H9 (cell line): Measurements from ENCODE around the gene CCDC68. TPM values are rescaled to one million over a fixed set of nuclear protein-coding genes. Genes with fewer than 3 reads are reported as not detected.

Experiments used
- DNase-seq: peaks from one replicate; pipeline ENCODE4 v3.0.0-alpha.2; 2017
- H2AFZ ChIP-seq: one replicate; pipeline ENCODE4 v1.6.1; 2013; ENCODE audit warnings: mild to moderate bottlenecking, low read length, control low read depth, moderate library complexity
- H2AK5ac ChIP-seq: 2 replicates; pipeline ENCODE4 v1.6.1; 2013; ENCODE audit warnings: low read length, control low read depth, mixed read lengths; ENCODE audit not compliant: insufficient read length
- H2BK120ac ChIP-seq: one replicate; pipeline ENCODE4 v1.6.1; 2013; ENCODE audit warnings: low read depth, mild to moderate bottlenecking, low read length, control low read depth, inconsistent platforms; ENCODE audit not compliant: poor library complexity, severe bottlenecking
- H2BK12ac ChIP-seq: 2 replicates; pipeline ENCODE4 v1.6.1; 2013; ENCODE audit warnings: low read length, control low read depth, mixed read lengths, low read depth; ENCODE audit not compliant: insufficient read length
- H2BK15ac ChIP-seq: 2 replicates; pipeline ENCODE4 v1.6.1; 2013; ENCODE audit warnings: low read depth, low read length, control low read depth
- H2BK20ac ChIP-seq: one replicate; pipeline ENCODE4 v1.6.1; 2013; ENCODE audit warnings: low read depth, mild to moderate bottlenecking, low read length, control low read depth, inconsistent platforms; ENCODE audit not compliant: poor library complexity, severe bottlenecking
- H2BK5ac ChIP-seq: 2 replicates; pipeline ENCODE4 v1.6.1; 2013; ENCODE audit warnings: low read length, control low read depth, mixed read lengths; ENCODE audit not compliant: insufficient read length
- H3K14ac ChIP-seq: 2 replicates; pipeline ENCODE4 v1.6.1; 2013; ENCODE audit warnings: low read length, control low read depth; ENCODE audit not compliant: insufficient read depth
- H3K18ac ChIP-seq: 2 replicates; pipeline ENCODE4 v1.6.1; 2013; ENCODE audit warnings: low read depth, mild to moderate bottlenecking, mixed read lengths, low read length, control low read depth; ENCODE audit not compliant: insufficient read length
- H3K23ac ChIP-seq: 2 replicates; pipeline ENCODE4 v1.6.1; 2013; ENCODE audit warnings: low read length, control low read depth, mixed read lengths, low read depth; ENCODE audit not compliant: insufficient read length
- H3K23me2 ChIP-seq: 2 replicates; pipeline ENCODE4 v1.6.1; 2013; ENCODE audit warnings: low read depth, mild to moderate bottlenecking, mixed read lengths, low read length, control low read depth; ENCODE audit not compliant: insufficient read length, poor library complexity, severe bottlenecking
- H3K27ac ChIP-seq: 2 replicates; pipeline ENCODE4 v1.5.1; 2013; ENCODE audit warnings: low read length, control low read depth, mixed read lengths, low read depth; ENCODE audit not compliant: insufficient read length
- H3K27me3 ChIP-seq: 2 replicates; pipeline ENCODE4 v1.6.1; 2013; ENCODE audit warnings: low read length, control low read depth, inconsistent platforms; ENCODE audit not compliant: insufficient read depth
- H3K4ac ChIP-seq: 2 replicates; pipeline ENCODE4 v1.6.1; 2013; ENCODE audit warnings: low read depth, mild to moderate bottlenecking, control low read depth, inconsistent platforms, low read length, moderate library complexity
- H3K4me1 ChIP-seq: 2 replicates; pipeline ENCODE4 v1.6.1; 2013; ENCODE audit warnings: low read length, control low read depth, inconsistent platforms; ENCODE audit not compliant: insufficient read depth
- H3K4me2 ChIP-seq: 2 replicates; pipeline ENCODE4 v1.6.1; 2013; ENCODE audit warnings: low read length, control low read depth, mixed read lengths; ENCODE audit not compliant: insufficient read length, insufficient read depth
- H3K56ac ChIP-seq: 2 replicates; pipeline ENCODE4 v1.6.1; 2013; ENCODE audit warnings: low read depth, mild to moderate bottlenecking, mixed read lengths, low read length, control low read depth; ENCODE audit not compliant: insufficient read length
- H3K79me1 ChIP-seq: 2 replicates; pipeline ENCODE4 v1.6.1; 2013; ENCODE audit warnings: low read depth, mild to moderate bottlenecking, moderate library complexity, low read length, control low read depth, inconsistent platforms; ENCODE audit not compliant: insufficient read depth, poor library complexity, severe bottlenecking
- H3K79me2 ChIP-seq: 2 replicates; pipeline ENCODE4 v1.6.1; 2013; ENCODE audit warnings: low read length, control low read depth, inconsistent platforms; ENCODE audit not compliant: insufficient read depth
- H3K9ac ChIP-seq: 2 replicates; pipeline ENCODE4 v1.6.1; 2013; ENCODE audit warnings: low read length, control low read depth, mixed read lengths; ENCODE audit not compliant: insufficient read length; ENCODE audit errors: extremely low read depth
- H3K9me3 ChIP-seq: one replicate; pipeline ENCODE4 v1.6.1; 2013; ENCODE audit warnings: low read depth, low read length, inconsistent platforms; ENCODE audit not compliant: control insufficient read depth
- H3T11ph ChIP-seq: one replicate; pipeline ENCODE4 v1.6.1; 2013; ENCODE audit warnings: mild to moderate bottlenecking, low read length, control low read depth, inconsistent platforms
- H4K20me1 ChIP-seq: one replicate; pipeline ENCODE4 v1.6.1; 2013; ENCODE audit not compliant: control insufficient read depth, insufficient read length, insufficient read depth
- H4K5ac ChIP-seq: 2 replicates; pipeline ENCODE4 v1.6.1; 2013; ENCODE audit warnings: low read depth, mild to moderate bottlenecking, mixed read lengths, low read length, control low read depth; ENCODE audit not compliant: insufficient read length
- H4K8ac ChIP-seq: replicated peaks from 2 replicates; pipeline ENCODE4 v1.6.1; 2013; ENCODE audit warnings: low read length, control low read depth, mixed read lengths, low read depth; ENCODE audit not compliant: insufficient read length
- H4K91ac ChIP-seq: 2 replicates; pipeline ENCODE4 v1.6.1; 2013; ENCODE audit warnings: low read depth, mild to moderate bottlenecking, moderate library complexity, mixed read lengths, low read length, control low read depth; ENCODE audit not compliant: insufficient read length
- H3K27ac Mint-ChIP-seq, 3 experiments: 2 replicates in 2 of 3; 3 replicates in 1 of 3; pipeline ENCODE4 v1.8.0; 2020 to 2021; ENCODE audit warnings: mixed read lengths in 3 of 3, mild to moderate bottlenecking in 1 of 3, moderate library complexity in 1 of 3
- H3K27me3 Mint-ChIP-seq: 2 replicates; pipeline ENCODE4 v1.8.0; 2021; ENCODE audit warnings: low read depth, mild to moderate bottlenecking, moderate library complexity, mixed read lengths
- H3K36me3 Mint-ChIP-seq, 3 experiments: 2 replicates in 2 of 3; 3 replicates in 1 of 3; pipeline ENCODE4 v1.8.0; 2020 to 2021; ENCODE audit warnings: low read depth in 3 of 3, mixed read lengths in 3 of 3; ENCODE audit not compliant: insufficient read depth in 1 of 3
- H3K4me1 Mint-ChIP-seq, 2 experiments: 2 replicates each; pipeline ENCODE4 v1.8.0; 2020; ENCODE audit warnings: mixed read lengths in 2 of 2
- H3K4me3 Mint-ChIP-seq, 2 experiments: 2 replicates in 1 of 2; 3 replicates in 1 of 2; pipeline ENCODE4 v1.8.0; 2020 to 2021; ENCODE audit warnings: mild to moderate bottlenecking in 2 of 2, mixed read lengths in 2 of 2, moderate library complexity in 1 of 2
- H3K9me3 Mint-ChIP-seq, 2 experiments: 2 replicates in 1 of 2; 3 replicates in 1 of 2; pipeline ENCODE4 v1.8.0; 2020; ENCODE audit warnings: mild to moderate bottlenecking in 2 of 2, mixed read lengths in 2 of 2, moderate library complexity in 1 of 2
- WGBS: extraction: QIAGEN DNeasy Blood & Tissue Kit; methylation state at CpG from one replicate; pipeline ENCODE4 v1.1.7; 2013; ENCODE audit warnings: missing lambda C conversion rate, low lambda C conversion rate, mixed read lengths; ENCODE audit not compliant: insufficient read length; ENCODE audit errors: extremely low coverage; 5-methylcytosine and 5-hydroxymethylcytosine counted together
- total RNA-seq: library from RNA; stranded (reverse); gene quantifications from 2 replicates; pipeline ENCODE4 v1.2.1, GENCODE V29; 2021
- TF ChIP-seq, protein P1 (sequence below): fragments of 200-600 bp; sonication (generic); conservative IDR thresholded peaks from 3 replicates; pipeline ENCODE4 v1.8.0; 2021; ENCODE audit warnings: antibody characterized with exemption, mild to moderate bottlenecking

Gene CCDC68
- total RNA-seq, 1 experiment from 2014 or later, result not detected

GRCh38 chr18:54909538-54909937 lies 49.7 kb downstream of the CCDC68 start:
- Histone ChIP-seq H2BK120ac (no peak overlapping the region), H3K23me2 (no peaks in the 10 kb centered on the region), H3K14ac (no peak overlapping the region), H2AK5ac (no peak overlapping the region), H4K91ac (no peak overlapping the region), H3K27me3 (no peaks in the 10 kb centered on the region), H3K4ac (no peak overlapping the region), H2BK15ac (no peak overlapping the region), H3K4me2 (no peak overlapping the region), H2BK20ac (no peak overlapping the region), H3T11ph (no peak overlapping the region), H4K5ac (no peak overlapping the region), H3K56ac (no peak overlapping the region), H3K79me2 (no peaks in the 10 kb centered on the region), H3K79me1 (no peaks in the 10 kb centered on the region), H3K27ac (no peak overlapping the region), H2BK12ac (no peak overlapping the region), H2BK5ac (no peak overlapping the region), H4K8ac (no peak overlapping the region), H3K23ac (no peak overlapping the region), H3K9me3 (no peaks in the 10 kb centered on the region), H4K20me1 (no peaks in the 10 kb centered on the region), H3K9ac (no peak overlapping the region), H3K18ac (no peak overlapping the region), H2AFZ (no peak overlapping the region), H3K4me1 (no peaks in the 10 kb centered on the region)
- Mint-ChIP-seq H3K4me1 (no peaks in the 10 kb centered on the region; a peak in 1 of 4 replicates), H3K9me3 (no peaks in the 10 kb centered on the region; a peak in 1 of 5 replicates), H3K36me3 (peaks cover 0 to 1% (median 0%) of the 10 kb centered on the region in 3 experiments; a peak in 1 of 7 replicates), H3K4me3 (no peak overlapping the region), H3K27ac (no peak overlapping the region; a peak in 1 of 7 replicates), H3K27me3 (no peaks in the 10 kb centered on the region)
- DNase-seq, result no peak
- TF ChIP-seq, protein P1, sequence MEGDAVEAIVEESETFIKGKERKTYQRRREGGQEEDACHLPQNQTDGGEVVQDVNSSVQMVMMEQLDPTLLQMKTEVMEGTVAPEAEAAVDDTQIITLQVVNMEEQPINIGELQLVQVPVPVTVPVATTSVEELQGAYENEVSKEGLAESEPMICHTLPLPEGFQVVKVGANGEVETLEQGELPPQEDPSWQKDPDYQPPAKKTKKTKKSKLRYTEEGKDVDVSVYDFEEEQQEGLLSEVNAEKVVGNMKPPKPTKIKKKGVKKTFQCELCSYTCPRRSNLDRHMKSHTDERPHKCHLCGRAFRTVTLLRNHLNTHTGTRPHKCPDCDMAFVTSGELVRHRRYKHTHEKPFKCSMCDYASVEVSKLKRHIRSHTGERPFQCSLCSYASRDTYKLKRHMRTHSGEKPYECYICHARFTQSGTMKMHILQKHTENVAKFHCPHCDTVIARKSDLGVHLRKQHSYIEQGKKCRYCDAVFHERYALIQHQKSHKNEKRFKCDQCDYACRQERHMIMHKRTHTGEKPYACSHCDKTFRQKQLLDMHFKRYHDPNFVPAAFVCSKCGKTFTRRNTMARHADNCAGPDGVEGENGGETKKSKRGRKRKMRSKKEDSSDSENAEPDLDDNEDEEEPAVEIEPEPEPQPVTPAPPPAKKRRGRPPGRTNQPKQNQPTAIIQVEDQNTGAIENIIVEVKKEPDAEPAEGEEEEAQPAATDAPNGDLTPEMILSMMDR, result no peak
- WGBS, result no CpG with 5 or more reads among the region's 11 CpGs
